HepG2 (cell line): ENCODE results near the gene ZNF581. TPM values are rescaled to one million over a fixed set of nuclear protein-coding genes. Genes with fewer than 3 reads are reported as not detected.

ENCODE experiments used
- ARNT ChIP-seq: fragments of 450-650 bp; IDR thresholded peaks from 2 replicates; pipeline ENCODE4 v1.6.1; 2017
- ARNT2 ChIP-seq: sonication (generic); formaldehyde crosslinking; IDR thresholded peaks from 2 replicates; pipeline ENCODE4 v1.8.0; 2022; ENCODE audit warnings: mild to moderate bottlenecking, low read depth, missing genetic modification reagents, moderate library complexity
- CHD4 ChIP-seq: fragments of 200-600 bp; sonication (generic); IDR thresholded peaks from 2 replicates; pipeline ENCODE4 v1.7.0; 2017; ENCODE audit warnings: mild to moderate bottlenecking, low read length, borderline replicate concordance
- GPN1 ChIP-seq: sonication (generic); formaldehyde crosslinking; IDR thresholded peaks from 2 replicates; pipeline ENCODE4 v1.5.1; 2020; ENCODE audit warnings: missing genetic modification reagents, borderline replicate concordance
- HNRNPK ChIP-seq: fragments of 200-400 bp; formaldehyde crosslinking; IDR thresholded peaks from 2 replicates; pipeline ENCODE4 v1.6.1; 2018; ENCODE audit warnings: low read length, low read depth, moderate library complexity, mild to moderate bottlenecking; ENCODE audit not compliant: poor library complexity, severe bottlenecking
- JDP2 ChIP-seq: sonication (generic); formaldehyde crosslinking; IDR thresholded peaks from 2 replicates; pipeline ENCODE4 v1.8.1; 2022; ENCODE audit warnings: missing genetic modification reagents, borderline replicate concordance
- NONO ChIP-seq, 2 experiments: fragments of 450-650 bp in 1 of 2; sonication (generic) in 1 of 2; formaldehyde crosslinking in 1 of 2; IDR thresholded peaks in 1 of 2; conservative IDR thresholded peaks in 1 of 2; 2 replicates each; pipeline versions ENCODE4 v1.6.1 to v1.8.0; 2017 to 2022; ENCODE audit warnings: mild to moderate bottlenecking in 1 of 2, missing genetic modification reagents in 1 of 2, moderate library complexity in 1 of 2
- TARDBP ChIP-seq: sonication (generic); formaldehyde crosslinking; IDR thresholded peaks from 2 replicates; pipeline ENCODE4 v1.8.0; 2022; ENCODE audit warnings: mild to moderate bottlenecking, missing genetic modification reagents
- ZBTB7A ChIP-seq: sonication (generic); formaldehyde crosslinking; IDR thresholded peaks from 2 replicates; pipeline ENCODE4 v1.8.0; 2022; ENCODE audit warnings: mild to moderate bottlenecking, missing genetic modification reagents
- ZFX ChIP-seq: sonication (generic); formaldehyde crosslinking; IDR thresholded peaks from 2 replicates; pipeline ENCODE4 v1.4.0; 2020; ENCODE audit warnings: mild to moderate bottlenecking, low read depth, missing genetic modification reagents, moderate library complexity
- ZNF335 ChIP-seq: sonication (generic); formaldehyde crosslinking; IDR thresholded peaks from 2 replicates; pipeline ENCODE4 v1.4.0; 2020; ENCODE audit warnings: missing genetic modification reagents
- ZNF629 ChIP-seq: sonication (generic); formaldehyde crosslinking; conservative IDR thresholded peaks from 2 replicates; pipeline ENCODE4 v1.5.0; 2020; ENCODE audit warnings: missing genetic modification reagents
- ZNF652 ChIP-seq: IDR thresholded peaks from 2 replicates; pipeline ENCODE4 v1.6.1; 2016; ENCODE audit warnings: low read depth, borderline replicate concordance
- ZNF788 ChIP-seq: sonication (generic); formaldehyde crosslinking; IDR thresholded peaks from 2 replicates; pipeline ENCODE4 v1.5.0; 2020; ENCODE audit warnings: mild to moderate bottlenecking, missing genetic modification reagents, borderline replicate concordance
- polyA plus RNA-seq, 8 experiments: library from polyadenylated mRNA; depleted of rRNA in 3 of 8; stranded (reverse) in 7 of 8; unstranded in 1 of 8; fragments of >200 nt; fragmentation: Illumina TruSeq in 4 of 8; extraction: Trizol in 4 of 8; gene quantifications; 2 replicates each; pipeline versions ENCODE4 v1.2.1 to v1.2.3, GENCODE V29; 2011 to 2016; ENCODE audit warnings: low read depth in 4 of 8, missing spikeins in 1 of 8, mixed read lengths in 1 of 8; ENCODE audit not compliant: insufficient read depth in 1 of 8
- total RNA-seq, 5 experiments: library from RNA; depleted of rRNA; stranded (reverse); fragments of >200 nt; fragmentation: Illumina TruSeq; extraction: Trizol; gene quantifications; 2 replicates each; pipeline ENCODE4 v1.2.3, GENCODE V29; 2016; ENCODE audit warnings: low read depth in 1 of 5
- TF ChIP-seq, protein P1 (sequence below): IDR thresholded peaks from 2 replicates; pipeline ENCODE4 v1.6.1; 2018; ENCODE audit warnings: missing genetic modification reagents
- TF ChIP-seq, protein P2 (sequence below): sonication (generic); formaldehyde crosslinking; IDR thresholded peaks from 2 replicates; pipeline ENCODE4 v1.5.1; 2020; ENCODE audit warnings: missing genetic modification reagents, mild to moderate bottlenecking, borderline replicate concordance
- TF ChIP-seq, protein P3 (sequence below): sonication (generic); formaldehyde crosslinking; IDR thresholded peaks from 2 replicates; pipeline ENCODE4 v1.4.0; 2020; ENCODE audit warnings: missing genetic modification reagents
- TF ChIP-seq, protein P4 (sequence below): sonication (generic); formaldehyde crosslinking; IDR thresholded peaks from 2 replicates; pipeline ENCODE4 v1.4.0; 2020; ENCODE audit warnings: mild to moderate bottlenecking, missing genetic modification reagents
- TF ChIP-seq, protein P5 (sequence below): sonication (generic); formaldehyde crosslinking; IDR thresholded peaks from 2 replicates; pipeline ENCODE4 v1.5.0; 2020; ENCODE audit warnings: missing genetic modification reagents

Gene ZNF581
- total and polyA plus RNA-seq, 2 of the 13 experiments (the other 11 are each of a cell fraction or from before 2014, with no cell fraction given) = 19.6 to 49.5 TPM

DNA sequence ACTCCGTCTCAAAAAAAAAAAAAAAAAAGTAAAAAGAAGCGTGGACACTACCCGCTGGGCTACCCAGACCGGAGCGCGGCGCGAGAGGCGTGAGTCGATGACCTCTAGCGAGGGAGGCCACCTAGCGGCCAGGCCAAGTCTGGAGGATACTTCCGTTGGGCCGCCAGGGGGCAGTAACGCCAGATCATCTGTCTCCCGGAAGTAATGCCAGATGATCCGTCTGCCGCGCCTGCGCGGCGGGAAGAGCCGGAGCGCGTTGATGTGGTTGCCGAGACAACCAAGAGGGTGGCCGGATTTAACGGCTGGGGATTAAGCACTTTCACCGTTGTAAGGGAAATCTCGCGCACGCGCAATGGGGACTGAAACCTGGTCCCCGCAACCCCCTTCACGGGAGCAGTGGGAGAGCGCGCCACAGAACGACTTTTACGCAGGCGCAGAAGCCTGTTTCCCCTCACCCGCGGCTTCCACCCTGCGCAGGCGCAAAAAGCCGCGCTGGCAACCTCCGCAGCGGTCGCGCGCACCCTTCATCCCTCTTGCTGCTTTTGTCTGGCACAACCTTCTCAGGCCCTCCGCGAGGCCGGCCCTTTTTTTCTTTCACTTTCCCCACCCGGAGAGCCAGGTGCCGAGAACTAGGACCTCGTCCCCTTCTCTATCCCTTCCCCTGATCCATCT, 10.3 kb downstream of the ZNF581 start (continued):
- TF ChIP-seq JDP2 (CRISPR knock-in tag) = no peak
- TF ChIP-seq ZNF788 (CRISPR knock-in tag) = peak; percentile 61; the same call in 1 of the 2 replicates
- TF ChIP-seq GPN1 (CRISPR knock-in tag) = no peak
- no peak for TF ChIP-seq HNRNPK
- TF ChIP-seq CHD4 = no peak
- TF ChIP-seq ARNT = no peak
- no peak for TF ChIP-seq ZBTB7A (CRISPR knock-in tag)
- no peak for TF ChIP-seq ZNF652 (CRISPR knock-in tag)
- peak; percentile 92 for TF ChIP-seq TARDBP (CRISPR knock-in tag)
- TF ChIP-seq, protein P1, sequence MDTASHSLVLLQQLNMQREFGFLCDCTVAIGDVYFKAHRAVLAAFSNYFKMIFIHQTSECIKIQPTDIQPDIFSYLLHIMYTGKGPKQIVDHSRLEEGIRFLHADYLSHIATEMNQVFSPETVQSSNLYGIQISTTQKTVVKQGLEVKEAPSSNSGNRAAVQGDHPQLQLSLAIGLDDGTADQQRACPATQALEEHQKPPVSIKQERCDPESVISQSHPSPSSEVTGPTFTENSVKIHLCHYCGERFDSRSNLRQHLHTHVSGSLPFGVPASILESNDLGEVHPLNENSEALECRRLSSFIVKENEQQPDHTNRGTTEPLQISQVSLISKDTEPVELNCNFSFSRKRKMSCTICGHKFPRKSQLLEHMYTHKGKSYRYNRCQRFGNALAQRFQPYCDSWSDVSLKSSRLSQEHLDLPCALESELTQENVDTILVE (CRISPR knock-in tag) = peak; percentile 90
- TF ChIP-seq ZNF629 (CRISPR knock-in tag) = no peak
- peak; percentile 71; the same call in 1 of the 2 replicates for TF ChIP-seq ARNT2 (CRISPR knock-in tag)
- TF ChIP-seq, protein P2, sequence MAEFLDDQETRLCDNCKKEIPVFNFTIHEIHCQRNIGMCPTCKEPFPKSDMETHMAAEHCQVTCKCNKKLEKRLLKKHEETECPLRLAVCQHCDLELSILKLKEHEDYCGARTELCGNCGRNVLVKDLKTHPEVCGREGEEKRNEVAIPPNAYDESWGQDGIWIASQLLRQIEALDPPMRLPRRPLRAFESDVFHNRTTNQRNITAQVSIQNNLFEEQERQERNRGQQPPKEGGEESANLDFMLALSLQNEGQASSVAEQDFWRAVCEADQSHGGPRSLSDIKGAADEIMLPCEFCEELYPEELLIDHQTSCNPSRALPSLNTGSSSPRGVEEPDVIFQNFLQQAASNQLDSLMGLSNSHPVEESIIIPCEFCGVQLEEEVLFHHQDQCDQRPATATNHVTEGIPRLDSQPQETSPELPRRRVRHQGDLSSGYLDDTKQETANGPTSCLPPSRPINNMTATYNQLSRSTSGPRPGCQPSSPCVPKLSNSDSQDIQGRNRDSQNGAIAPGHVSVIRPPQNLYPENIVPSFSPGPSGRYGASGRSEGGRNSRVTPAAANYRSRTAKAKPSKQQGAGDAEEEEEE = no peak; the same call in 1 of the 2 replicates
- TF ChIP-seq NONO (IDR thresholded peaks at IDR 0.05) = no peak
- peak; percentile 52 for TF ChIP-seq NONO (CRISPR knock-in tag; conservative IDR thresholded peaks at IDR 0.05)
- TF ChIP-seq, protein P3, sequence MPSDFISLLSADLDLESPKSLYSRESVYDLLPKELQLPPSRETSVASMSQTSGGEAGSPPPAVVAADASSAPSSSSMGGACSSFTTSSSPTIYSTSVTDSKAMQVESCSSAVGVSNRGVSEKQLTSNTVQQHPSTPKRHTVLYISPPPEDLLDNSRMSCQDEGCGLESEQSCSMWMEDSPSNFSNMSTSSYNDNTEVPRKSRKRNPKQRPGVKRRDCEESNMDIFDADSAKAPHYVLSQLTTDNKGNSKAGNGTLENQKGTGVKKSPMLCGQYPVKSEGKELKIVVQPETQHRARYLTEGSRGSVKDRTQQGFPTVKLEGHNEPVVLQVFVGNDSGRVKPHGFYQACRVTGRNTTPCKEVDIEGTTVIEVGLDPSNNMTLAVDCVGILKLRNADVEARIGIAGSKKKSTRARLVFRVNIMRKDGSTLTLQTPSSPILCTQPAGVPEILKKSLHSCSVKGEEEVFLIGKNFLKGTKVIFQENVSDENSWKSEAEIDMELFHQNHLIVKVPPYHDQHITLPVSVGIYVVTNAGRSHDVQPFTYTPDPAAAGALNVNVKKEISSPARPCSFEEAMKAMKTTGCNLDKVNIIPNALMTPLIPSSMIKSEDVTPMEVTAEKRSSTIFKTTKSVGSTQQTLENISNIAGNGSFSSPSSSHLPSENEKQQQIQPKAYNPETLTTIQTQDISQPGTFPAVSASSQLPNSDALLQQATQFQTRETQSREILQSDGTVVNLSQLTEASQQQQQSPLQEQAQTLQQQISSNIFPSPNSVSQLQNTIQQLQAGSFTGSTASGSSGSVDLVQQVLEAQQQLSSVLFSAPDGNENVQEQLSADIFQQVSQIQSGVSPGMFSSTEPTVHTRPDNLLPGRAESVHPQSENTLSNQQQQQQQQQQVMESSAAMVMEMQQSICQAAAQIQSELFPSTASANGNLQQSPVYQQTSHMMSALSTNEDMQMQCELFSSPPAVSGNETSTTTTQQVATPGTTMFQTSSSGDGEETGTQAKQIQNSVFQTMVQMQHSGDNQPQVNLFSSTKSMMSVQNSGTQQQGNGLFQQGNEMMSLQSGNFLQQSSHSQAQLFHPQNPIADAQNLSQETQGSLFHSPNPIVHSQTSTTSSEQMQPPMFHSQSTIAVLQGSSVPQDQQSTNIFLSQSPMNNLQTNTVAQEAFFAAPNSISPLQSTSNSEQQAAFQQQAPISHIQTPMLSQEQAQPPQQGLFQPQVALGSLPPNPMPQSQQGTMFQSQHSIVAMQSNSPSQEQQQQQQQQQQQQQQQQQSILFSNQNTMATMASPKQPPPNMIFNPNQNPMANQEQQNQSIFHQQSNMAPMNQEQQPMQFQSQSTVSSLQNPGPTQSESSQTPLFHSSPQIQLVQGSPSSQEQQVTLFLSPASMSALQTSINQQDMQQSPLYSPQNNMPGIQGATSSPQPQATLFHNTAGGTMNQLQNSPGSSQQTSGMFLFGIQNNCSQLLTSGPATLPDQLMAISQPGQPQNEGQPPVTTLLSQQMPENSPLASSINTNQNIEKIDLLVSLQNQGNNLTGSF = 0 out of 2 replicates have a peak, but pooled peaks have one; percentile 23
- TF ChIP-seq, protein P4, sequence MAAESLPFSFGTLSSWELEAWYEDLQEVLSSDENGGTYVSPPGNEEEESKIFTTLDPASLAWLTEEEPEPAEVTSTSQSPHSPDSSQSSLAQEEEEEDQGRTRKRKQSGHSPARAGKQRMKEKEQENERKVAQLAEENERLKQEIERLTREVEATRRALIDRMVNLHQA (CRISPR knock-in tag) = no peak
- peak; percentile 64; the same call in 1 of the 2 replicates for TF ChIP-seq ZNF335 (CRISPR knock-in tag)
- TF ChIP-seq, protein P5, sequence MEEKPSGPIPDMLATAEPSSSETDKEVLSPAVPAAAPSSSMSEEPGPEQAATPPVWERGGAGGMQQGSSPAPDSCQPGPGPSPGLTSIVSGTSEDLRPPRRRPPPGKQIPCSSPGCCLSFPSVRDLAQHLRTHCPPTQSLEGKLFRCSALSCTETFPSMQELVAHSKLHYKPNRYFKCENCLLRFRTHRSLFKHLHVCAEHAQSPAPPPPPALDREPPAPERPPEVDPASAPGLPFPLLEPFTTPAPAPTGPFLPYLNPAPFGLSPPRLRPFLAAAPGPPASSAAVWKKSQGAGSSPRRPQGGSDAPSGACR (CRISPR knock-in tag) = peak; percentile 86; the same call in 1 of the 2 replicates
- peak; percentile 66 for TF ChIP-seq ZFX (CRISPR knock-in tag)
